HG03064 (cell line): ENCODE measurements around the gene SARNP.
"Not testable (repeated sequence)": the region's sequence is repeated elsewhere in the genome, so short reads cannot be mapped to it uniquely, and the experiment has no call there.

ENCODE experiments used
- ATAC-seq: cut with Tn5 transposase; IDR thresholded peaks from one replicate; pipeline ENCODE4 v1.9.1; 2021; ENCODE audit warnings: low read depth; ENCODE audit not compliant: unreplicated experiment

SARNP gene

GRCh38 chr12:55840581-55841351 lies 23.2 kb upstream of the SARNP start:
- no peak for ATAC-seq

DNA sequence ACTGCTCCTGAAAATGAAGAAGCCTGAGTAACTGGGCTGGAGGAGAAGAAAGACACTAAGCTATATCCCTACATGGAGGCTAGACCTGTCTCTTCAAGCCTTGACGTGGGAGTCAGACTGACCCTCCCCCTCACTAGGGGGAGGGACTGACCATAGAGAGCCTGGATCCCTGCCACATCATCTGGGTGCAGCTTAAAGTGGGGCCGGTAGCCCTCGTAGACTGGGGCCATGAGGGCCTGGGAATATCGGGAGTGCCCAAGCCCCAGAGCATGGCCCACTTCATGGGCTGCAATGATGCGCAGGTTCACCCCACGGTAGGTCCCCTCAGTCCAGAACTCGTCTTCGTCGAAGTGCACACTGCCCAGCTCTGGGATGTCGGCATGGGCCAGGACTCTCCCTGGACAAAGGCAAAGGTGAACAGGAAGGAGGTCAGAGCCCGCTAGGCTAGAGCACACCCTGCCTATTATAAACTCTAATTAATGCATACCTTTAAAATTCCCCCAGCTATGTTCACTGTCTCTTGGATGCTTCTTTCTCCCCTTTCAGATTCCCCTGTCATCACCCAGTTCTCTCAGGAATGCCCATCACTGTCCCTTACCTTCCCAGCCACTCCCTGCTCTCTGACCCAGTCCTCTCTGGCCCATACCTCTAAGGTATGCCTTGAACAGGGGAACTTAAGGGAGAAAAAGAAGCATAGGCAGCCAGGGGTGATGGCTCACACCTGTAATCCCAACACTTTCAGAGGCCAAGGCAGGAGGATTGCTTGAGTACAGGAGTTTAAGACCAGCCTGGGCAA lies 22.0 kb upstream of the SARNP start:
- no peak for ATAC-seq

- ATAC-seq, result no peak
Observed at GRCh38 chr12:55838361-55838760, 20.8 kb upstream of the SARNP start.

DNA sequence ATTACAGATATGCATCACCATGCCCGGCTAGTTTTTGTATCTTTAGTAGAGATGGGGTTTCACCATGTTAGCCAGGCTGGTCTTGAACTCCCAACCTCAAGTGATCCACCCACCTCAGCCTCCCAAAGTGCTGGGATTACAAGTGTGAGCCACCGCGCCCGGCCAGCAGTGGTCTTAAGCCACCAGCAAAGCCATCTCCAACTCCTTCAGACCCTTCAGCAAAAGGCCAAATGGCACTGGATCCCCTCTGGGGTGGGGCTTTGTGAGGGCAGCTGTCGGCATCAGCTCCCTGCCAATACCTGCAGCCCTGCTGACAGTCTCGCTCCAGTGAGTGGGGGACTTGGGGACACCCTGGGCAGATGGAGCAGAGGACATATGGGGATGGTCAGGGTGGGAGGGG lies 16.9 kb upstream of the SARNP start:
- ATAC-seq, result not testable (repeated sequence)

DNA sequence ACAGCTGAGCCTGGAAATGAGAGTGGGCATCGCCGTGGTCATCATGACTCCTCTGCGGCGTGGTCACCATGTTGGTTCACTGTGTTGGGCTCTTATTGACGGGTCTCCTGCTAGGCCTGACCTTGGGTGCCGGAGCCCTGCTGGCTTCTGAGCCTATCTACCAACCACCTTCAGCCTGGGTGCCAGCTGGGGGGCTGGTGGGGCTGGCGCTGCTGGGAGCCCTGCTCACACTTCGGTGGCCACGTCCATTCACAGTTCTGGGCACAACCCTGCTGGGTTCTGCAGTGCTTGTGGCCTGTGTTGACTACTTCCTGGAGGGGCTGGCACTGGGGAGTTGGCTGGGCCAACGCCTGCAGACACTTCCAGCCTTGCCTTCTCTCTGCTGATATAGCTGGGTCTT lies 15.5 kb upstream of the SARNP start:
- no peak for ATAC-seq

DNA sequence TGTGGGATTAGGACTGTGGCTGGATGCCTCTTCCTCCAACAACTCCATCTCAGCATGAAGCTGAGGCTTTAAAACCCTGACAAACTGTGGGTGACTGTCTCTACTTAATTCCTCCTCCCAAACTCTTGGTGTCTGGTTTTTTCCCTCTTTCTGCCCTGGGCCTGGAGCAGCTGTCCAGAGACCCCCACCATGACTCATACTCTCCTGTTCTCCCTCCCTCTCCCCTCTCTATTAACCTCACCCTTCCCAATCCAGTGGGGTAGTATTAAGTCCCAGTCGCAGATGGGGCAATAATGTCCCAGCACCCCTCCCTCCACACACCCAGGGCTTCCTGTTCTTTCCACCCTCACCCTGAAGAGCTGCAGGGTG lies 13.9 kb upstream of the SARNP start:
- ATAC-seq, result no peak

DNA sequence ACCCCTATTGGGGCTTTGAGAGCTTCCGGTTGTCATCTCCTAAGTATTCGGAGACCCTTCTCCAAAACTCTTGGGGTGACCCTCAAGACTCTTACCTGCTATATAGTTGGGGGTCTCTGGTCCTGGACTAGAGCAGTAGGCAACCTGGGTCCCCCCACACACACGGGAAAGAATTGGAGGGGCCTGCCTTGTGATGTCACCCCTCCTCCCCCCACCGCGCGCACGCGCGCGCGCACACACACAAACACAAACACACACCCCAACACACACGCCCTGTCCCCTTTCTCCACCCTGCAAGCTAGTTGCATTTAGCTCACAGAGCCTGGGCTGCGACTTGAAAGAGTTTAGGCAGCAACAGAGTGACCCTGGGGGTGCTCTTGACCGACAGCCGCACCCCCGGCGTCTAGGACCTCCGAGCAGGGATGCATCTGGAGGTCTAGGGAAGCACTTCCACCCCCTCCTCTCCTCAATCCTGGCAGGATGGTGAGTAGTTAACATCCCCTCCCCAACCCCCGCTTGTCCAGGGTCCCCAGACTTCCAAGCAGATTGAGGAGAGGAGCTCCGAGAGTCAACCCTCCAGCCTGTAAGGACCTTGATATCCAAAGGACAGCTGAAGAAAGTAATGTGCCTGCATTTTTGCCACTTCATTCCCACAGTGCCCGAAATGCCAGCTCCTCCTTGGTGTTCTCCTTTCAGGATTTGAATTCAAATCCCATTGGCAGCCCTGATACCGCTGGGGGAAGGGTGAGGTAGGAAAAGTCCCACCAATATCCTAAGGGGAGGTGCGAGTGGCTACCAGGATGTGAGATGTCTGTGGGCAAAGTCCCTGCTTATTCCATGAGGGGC lies 13.3 kb upstream of the SARNP start:
- no peak for ATAC-seq

DNA sequence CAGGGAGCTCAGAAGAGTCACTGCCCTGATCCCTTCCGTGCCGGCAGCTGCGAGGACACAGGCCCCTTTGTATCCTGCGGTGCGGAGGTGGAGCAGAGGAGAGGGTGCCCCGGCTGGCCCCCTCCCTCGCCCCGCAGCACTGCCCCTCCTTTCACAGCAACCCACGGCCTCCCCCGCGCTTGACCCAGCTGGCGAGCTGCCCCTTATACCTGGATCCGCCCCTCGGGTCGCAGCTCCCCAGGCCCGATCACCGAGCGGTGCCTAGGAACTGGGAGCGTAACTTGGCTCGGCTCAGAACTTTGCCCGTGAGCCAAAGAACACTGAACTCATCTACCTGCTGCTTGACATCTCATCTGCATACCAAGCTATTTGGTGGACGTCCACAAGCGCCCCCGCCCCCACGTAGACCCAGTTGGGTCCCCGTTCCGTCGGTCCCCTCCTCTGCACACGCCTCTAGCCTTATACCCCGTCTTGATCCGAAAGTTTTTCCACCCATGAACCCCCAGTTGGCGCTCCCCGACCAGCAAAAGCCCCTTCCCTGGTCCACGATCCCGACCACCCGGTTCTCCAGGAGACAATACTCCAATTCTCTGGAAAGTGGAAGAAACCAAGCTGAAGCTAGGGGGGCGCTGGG lies 12.6 kb upstream of the SARNP start:
- peak; percentile 11 for ATAC-seq

DNA sequence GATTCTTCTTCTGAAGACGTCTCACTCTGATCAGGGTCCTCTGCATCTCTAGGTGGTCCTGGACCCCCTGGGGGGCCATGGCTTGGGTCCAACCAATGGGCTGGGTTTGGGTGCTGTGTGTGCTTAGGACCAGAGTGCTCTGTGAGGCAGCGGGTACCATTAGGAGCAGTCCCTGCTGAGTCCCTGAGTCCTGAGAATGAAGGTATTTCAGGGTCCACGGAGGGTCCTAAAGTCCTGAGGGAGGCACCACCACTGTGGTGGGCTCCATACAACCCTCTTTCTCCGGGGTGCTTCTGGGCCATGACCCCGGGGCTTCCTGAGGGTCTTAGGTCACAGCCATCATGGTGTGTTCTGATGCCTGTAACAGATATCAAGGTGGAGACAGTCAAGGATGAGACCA lies 10.8 kb upstream of the SARNP start:
- no peak for ATAC-seq

DNA sequence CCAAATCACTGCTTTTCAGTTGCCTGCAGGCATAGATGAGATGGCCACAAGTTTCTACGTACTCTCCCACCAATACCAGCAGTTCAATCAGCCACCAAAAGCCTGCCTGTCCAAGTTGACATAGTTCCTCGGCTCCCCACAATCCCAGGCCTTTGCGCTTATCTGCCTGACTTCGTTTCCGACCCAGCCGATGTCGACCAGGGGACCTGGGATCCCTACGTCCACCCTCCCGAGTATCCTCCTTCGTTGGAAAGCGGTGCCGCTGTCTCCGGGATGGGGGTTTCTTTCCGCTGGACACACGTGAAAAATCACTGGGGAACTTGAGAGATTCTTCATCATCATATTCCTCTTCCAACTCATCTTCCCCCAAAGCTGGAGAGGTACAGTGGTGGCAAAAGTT lies 10.3 kb upstream of the SARNP start:
- no peak for ATAC-seq

- no peak for ATAC-seq
Observed at GRCh38 chr12:55824726-55825125, 7.2 kb upstream of the SARNP start.

DNA sequence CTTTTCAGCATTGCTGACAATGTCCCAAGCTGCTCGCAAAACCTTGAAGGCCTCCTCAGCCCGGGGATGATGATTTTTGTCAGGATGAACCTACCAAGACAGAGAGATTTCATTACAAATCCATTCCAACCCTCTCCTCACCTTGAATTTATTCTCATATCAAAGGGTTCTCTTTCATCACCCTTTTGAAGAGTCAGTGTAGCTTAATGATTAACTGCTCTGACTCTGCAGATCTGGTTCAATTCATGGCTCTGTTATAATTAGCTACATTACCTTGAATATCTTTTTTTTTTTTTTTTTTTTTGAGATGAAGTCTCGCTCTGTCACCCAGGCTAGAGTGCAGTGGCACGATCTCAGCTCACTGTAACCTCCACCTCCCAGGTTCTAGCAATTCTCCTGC lies 5.9 kb upstream of the SARNP start:
- ATAC-seq, result no peak

DNA sequence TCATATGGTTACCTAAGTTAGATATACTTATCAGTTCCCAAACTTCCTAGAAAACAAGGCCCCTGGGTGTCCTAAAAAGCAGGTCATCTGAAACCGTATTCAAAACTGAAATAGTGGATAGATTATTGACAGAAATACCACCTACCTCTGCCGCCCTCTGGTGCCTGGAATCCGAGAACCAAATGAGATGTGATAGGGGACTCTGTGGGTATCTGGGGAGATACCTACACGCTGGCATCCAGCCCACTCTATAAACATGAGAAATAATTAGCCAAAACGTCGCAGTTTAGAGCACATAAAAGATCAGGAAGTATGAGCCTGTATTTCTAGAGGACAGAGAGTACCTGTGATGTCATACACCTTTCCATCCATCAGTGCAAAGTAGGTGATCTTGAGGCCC lies 4.7 kb upstream of the SARNP start:
- ATAC-seq, result no peak

DNA sequence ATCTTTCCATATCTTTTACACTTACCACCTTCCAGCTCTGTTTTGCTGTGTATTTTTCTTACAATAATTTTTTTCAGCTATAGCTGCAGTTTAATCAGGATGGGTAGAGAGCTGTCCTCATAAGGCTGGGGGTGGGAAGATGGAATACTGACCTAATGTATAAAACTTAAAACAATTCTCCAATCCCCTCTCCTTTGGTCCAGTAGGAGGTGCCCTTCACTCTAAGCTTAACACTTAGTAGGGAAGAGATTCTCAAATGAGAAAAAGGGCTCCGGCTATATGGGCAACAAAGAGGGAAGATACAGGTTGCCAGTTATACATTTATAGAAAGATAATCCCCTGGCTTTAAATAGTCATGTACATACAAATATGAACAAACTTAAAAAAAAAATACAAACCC lies 3.2 kb upstream of the SARNP start:
- ATAC-seq, result no peak

- no peak for ATAC-seq
Observed at GRCh38 chr12:55818886-55819285, 1.4 kb upstream of the SARNP start.

DNA sequence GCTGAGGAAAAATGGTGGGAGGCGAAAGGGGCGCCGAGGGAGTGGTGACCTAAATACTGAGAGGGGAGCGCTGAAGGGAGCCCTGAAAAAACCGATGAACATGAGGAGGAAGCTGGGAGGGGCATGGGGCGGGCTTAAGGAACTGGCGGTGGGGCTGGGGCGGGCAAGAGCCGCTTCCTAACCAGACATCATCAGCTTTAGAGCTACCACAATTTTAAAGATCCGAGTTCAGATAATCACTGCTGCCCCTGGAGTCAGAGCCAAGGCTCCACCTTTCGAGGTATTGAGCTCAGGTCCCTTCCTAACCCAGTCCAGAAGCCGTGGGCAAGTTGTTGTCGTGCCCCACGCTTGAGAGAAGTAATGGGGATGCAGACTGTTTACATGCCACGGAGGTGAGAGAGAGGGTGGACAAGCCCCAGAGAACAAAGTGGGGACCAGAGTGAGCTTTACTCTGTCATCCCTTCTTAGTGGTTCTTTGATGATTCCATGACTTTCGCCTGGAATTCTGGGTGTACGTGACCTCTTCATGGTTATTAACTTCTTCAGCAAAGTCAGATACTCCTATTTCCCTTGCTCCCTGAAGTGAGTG lies 710 bp upstream of the SARNP start:
- ATAC-seq, result peak; percentile 23

- no peak for ATAC-seq
Observed at GRCh38 chr12:55816881-55817344, 611 bp downstream of the SARNP start.

DNA sequence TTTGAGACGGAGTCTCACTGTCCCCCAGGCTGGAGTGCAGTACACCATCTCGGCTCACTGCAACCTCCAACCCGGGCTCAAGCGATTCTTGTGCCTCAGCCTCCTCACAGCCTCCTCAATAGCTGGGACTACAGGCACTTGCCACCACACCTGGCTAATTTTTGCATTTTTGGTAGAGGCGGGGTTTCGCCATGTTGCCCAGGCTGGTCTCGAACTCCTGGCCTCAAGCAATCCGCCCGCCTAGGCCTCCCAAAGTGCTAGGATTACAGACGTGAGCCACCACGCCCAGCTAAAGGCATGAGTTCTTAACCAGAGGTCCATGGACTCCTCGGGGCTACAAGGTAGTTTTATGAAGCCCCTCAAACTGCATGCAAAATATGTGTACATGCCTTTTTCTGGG lies 2.1 kb downstream of the SARNP start:
- ATAC-seq, result no peak

- ATAC-seq, result no peak
Observed at GRCh38 chr12:55814257-55814656, 3.3 kb downstream of the SARNP start.

GRCh38 chr12:55812088-55812487 lies 5.4 kb downstream of the SARNP start:
- ATAC-seq, result no peak
